PC-3 (cell line): ENCODE data around the gene MON2. TPM values are rescaled to one million over a fixed set of nuclear protein-coding genes. Genes with fewer than 3 reads are reported as not detected.

Experiments used
- ATAC-seq: fragments of 200-7000 bp; cut with Tn5 transposase; 2 replicates; pipeline ENCODE4 v1.9.1; 2020; ENCODE audit warnings: mild to moderate bottlenecking, moderate library complexity
- Bru-seq: library from RNA; stranded (reverse); fragments of 400-500 nt; gene quantifications from one replicate; lab custom pipeline; 2021; lab: Mats Ljungman, UMichigan
- BruChase-seq, 2 experiments: library from RNA; stranded (reverse); fragments of 400-500 nt; gene quantifications; one replicate each; lab custom pipeline; 2021; lab: Mats Ljungman, UMichigan
- BruUV-seq: library from RNA; stranded (reverse); fragments of 400-500 nt; replicated peaks from 2 replicates; lab custom pipeline; 2021; lab: Mats Ljungman, UMichigan
- CTCF ChIA-PET: fragments of 300-600 bp; sonication (Branson Sonifier 250); formaldehyde crosslinking; loops from one replicate; lab custom pipeline; 2022; ENCODE audit warnings: antibody characterized with exemption; lab: Charles Lee
- POLR2A ChIA-PET: fragments of 300-600 bp; sonication (Branson Sonifier 250); formaldehyde crosslinking; loops from one replicate; lab custom pipeline; 2022; ENCODE audit warnings: antibody characterized with exemption; ENCODE audit not compliant: unreplicated experiment; lab: Charles Lee
- DNase-seq: peaks from one replicate; pipeline ENCODE4 v3.0.0-alpha.2; 2015
- H2AFZ ChIP-seq: fragments of 300-600 bp; sonication (generic); 2 replicates; pipeline ENCODE4 v1.6.0; 2016; ENCODE audit warnings: antibody characterized with exemption, low read length
- H3F3A ChIP-seq: fragments of 300-600 bp; sonication (generic); one replicate; pipeline ENCODE4 v1.6.0; 2017; ENCODE audit warnings: antibody characterized with exemption, low read length, control low read depth, mild to moderate bottlenecking; ENCODE audit not compliant: unreplicated experiment
- H3K27ac ChIP-seq: fragments of 300-600 bp; sonication (generic); 2 replicates; pipeline ENCODE4 v1.5.1; 2016; ENCODE audit warnings: mild to moderate bottlenecking, low read length
- H3K27me3 ChIP-seq: fragments of 300-600 bp; sonication (generic); 2 replicates; pipeline ENCODE4 v1.6.1; 2016; ENCODE audit warnings: low read length, mixed read lengths
- H3K36me3 ChIP-seq: fragments of 300-600 bp; sonication (generic); 2 replicates; pipeline ENCODE4 v1.6.1; 2016; ENCODE audit warnings: low read depth, mixed run types, low read length, mixed read lengths
- H3K4me1 ChIP-seq: fragments of 300-600 bp; sonication (generic); 2 replicates; pipeline ENCODE4 v1.5.1; 2016; ENCODE audit warnings: low read length; ENCODE audit not compliant: insufficient read depth
- H3K4me2 ChIP-seq: fragments of 300-600 bp; sonication (generic); 2 replicates; pipeline ENCODE4 v1.6.0; 2016; ENCODE audit warnings: low read length
- H3K4me3 ChIP-seq: fragments of 300-600 bp; sonication (generic); 2 replicates; pipeline ENCODE4 v1.5.1; 2016; ENCODE audit warnings: mild to moderate bottlenecking, low read length, mixed read lengths
- H3K79me2 ChIP-seq: fragments of 300-600 bp; sonication (generic); 2 replicates; pipeline ENCODE4 v1.6.1; 2017; ENCODE audit warnings: low read length, mixed read lengths
- H3K9ac ChIP-seq: fragments of 300-600 bp; sonication (generic); 2 replicates; pipeline ENCODE4 v1.6.0; 2016; ENCODE audit warnings: mild to moderate bottlenecking, low read length
- H3K9me2 ChIP-seq: fragments of 300-600 bp; sonication (generic); replicated peaks from 2 replicates; pipeline ENCODE4 v1.6.1; 2016; ENCODE audit warnings: mixed run types, low read length, mixed read lengths
- H3K9me3 ChIP-seq: fragments of 300-600 bp; sonication (generic); 2 replicates; pipeline ENCODE4 v1.6.1; 2016; ENCODE audit warnings: low read length, mixed read lengths
- H4K20me1 ChIP-seq: fragments of 300-600 bp; sonication (generic); 2 replicates; pipeline ENCODE4 v1.6.1; 2016; ENCODE audit warnings: low read length, mixed read lengths
- EZH2 ChIP-seq: fragments of 300-600 bp; sonication (generic); IDR thresholded peaks from one replicate; pipeline ENCODE4 v1.6.1; 2017; ENCODE audit warnings: antibody characterized with exemption, mild to moderate bottlenecking, low read length; ENCODE audit not compliant: unreplicated experiment
- EZH2phosphoT487 ChIP-seq: fragments of 300-600 bp; sonication (generic); IDR thresholded peaks from 2 replicates; pipeline ENCODE4 v1.6.1; 2018; ENCODE audit warnings: mild to moderate bottlenecking, antibody characterized with exemption, low read length, borderline replicate concordance
- intact Hi-C: fragments of 100-400 bp; cut with micrococcal nuclease; formaldehyde crosslinking; loops from 2 replicates; pipeline ENCODE4 v1.9.0; 2023
- long read RNA-seq: library from polyadenylated mRNA; unstranded; transcript quantifications from one replicate; pipeline ENCODE4 v2.0.0, GENCODE V29; 2021; ENCODE audit not compliant: unreplicated experiment
- total RNA-seq: library from RNA; depleted of rRNA; stranded (reverse); fragments of >200 nt; gene quantifications from 2 replicates; pipeline ENCODE4 v1.2.3, GENCODE V29; 2014; rRNA removed
- TF ChIP-seq, protein P1 (sequence below): fragments of 300-600 bp; sonication (generic); conservative IDR thresholded peaks from 2 replicates; pipeline ENCODE4 v1.5.1; 2017; ENCODE audit warnings: antibody characterized with exemption, low read depth, mild to moderate bottlenecking, low read length

Gene MON2, protein sequence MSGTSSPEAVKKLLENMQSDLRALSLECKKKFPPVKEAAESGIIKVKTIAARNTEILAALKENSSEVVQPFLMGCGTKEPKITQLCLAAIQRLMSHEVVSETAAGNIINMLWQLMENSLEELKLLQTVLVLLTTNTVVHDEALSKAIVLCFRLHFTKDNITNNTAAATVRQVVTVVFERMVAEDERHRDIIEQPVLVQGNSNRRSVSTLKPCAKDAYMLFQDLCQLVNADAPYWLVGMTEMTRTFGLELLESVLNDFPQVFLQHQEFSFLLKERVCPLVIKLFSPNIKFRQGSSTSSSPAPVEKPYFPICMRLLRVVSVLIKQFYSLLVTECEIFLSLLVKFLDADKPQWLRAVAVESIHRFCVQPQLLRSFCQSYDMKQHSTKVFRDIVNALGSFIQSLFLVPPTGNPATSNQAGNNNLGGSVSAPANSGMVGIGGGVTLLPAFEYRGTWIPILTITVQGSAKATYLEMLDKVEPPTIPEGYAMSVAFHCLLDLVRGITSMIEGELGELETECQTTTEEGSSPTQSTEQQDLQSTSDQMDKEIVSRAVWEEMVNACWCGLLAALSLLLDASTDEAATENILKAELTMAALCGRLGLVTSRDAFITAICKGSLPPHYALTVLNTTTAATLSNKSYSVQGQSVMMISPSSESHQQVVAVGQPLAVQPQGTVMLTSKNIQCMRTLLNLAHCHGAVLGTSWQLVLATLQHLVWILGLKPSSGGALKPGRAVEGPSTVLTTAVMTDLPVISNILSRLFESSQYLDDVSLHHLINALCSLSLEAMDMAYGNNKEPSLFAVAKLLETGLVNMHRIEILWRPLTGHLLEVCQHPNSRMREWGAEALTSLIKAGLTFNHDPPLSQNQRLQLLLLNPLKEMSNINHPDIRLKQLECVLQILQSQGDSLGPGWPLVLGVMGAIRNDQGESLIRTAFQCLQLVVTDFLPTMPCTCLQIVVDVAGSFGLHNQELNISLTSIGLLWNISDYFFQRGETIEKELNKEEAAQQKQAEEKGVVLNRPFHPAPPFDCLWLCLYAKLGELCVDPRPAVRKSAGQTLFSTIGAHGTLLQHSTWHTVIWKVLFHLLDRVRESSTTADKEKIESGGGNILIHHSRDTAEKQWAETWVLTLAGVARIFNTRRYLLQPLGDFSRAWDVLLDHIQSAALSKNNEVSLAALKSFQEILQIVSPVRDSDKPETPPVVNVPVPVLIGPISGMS (N-terminal part only)
- total RNA-seq (19.1 and 32.0 TPM in 2 replicates), Bru-seq, nascent RNA (percentile 84 among the genes with signal in this experiment), BruChase-seq, experiment 1, labeled RNA remaining after a 6-hour chase (percentile 76 among the genes with signal in this experiment), BruChase-seq, experiment 2, labeled RNA remaining after a 2-hour chase (percentile 88 among the genes with signal in this experiment)
- long read RNA-seq, full-length matches to known transcripts: 1 of 50 reads
- long read RNA-seq, partial matches to known transcripts: 24 of 50 reads
- long read RNA-seq, other reads (novel, unspliced or antisense): 25 of 50 reads

DNA sequence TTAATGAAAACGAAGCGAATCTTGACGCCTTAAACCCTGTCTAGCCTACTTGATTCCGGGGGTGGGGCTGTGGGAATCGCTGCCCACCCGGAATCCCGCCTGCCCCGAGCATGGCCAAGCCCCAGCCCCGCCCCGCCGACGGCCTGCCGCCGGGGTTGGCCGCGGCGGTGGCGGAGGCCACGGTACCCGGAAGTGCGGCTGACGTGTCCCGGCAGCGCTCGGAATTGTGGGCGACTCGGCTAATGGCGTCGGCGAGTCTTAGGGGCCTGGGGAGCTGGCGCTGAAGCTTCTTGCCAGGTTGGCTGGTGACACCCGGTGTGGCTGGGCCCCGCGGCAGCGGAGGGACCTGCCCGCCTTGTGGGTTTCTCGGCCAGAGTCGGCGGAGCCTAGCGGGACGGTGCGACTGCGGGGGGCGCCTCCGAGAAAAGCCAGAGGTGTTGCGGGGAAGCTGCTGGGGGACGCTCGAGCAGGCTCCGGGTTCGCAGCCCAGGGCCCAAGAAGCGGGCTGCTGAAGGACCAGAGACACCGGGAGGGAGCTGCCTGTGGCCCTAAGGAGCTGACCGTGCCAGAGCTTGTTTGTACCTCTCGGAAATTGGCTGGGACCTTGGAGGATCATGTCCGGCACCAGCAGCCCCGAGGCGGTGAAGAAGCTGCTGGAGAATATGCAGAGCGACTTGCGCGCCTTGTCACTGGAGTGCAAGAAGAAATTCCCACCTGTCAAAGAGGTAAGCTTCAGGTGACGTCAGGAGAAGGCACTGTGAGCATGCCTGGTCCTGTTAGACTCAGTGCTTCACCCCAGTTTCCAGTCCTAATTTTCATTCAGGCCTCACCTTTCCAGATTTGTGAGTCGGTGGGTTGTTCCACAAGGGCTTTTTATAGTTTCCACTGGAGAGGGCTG lies at the start of gene MON2:
Gene MON2, plus strand, starts transcription at position 233 of the 898 bp plus-strand sequence. Its CDS starts 382 bp downstream, at position 615.
- H2AFZ ChIP-seq: peak within 1 kb of the TSS; percentile 100
- TF ChIP-seq EZH2: no peak
- TF ChIP-seq, protein P1, sequence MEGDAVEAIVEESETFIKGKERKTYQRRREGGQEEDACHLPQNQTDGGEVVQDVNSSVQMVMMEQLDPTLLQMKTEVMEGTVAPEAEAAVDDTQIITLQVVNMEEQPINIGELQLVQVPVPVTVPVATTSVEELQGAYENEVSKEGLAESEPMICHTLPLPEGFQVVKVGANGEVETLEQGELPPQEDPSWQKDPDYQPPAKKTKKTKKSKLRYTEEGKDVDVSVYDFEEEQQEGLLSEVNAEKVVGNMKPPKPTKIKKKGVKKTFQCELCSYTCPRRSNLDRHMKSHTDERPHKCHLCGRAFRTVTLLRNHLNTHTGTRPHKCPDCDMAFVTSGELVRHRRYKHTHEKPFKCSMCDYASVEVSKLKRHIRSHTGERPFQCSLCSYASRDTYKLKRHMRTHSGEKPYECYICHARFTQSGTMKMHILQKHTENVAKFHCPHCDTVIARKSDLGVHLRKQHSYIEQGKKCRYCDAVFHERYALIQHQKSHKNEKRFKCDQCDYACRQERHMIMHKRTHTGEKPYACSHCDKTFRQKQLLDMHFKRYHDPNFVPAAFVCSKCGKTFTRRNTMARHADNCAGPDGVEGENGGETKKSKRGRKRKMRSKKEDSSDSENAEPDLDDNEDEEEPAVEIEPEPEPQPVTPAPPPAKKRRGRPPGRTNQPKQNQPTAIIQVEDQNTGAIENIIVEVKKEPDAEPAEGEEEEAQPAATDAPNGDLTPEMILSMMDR: no peak
- no peak for TF ChIP-seq EZH2phosphoT487
- 0 out of 2 replicates have a peak, but pooled peaks cover 3% of the 10 kb centered on the region for H3K36me3 ChIP-seq
- H3K27me3 ChIP-seq: no peaks in the 10 kb centered on the region
- H4K20me1 ChIP-seq: peaks cover 18% of the 10 kb centered on the region
- H3K4me1 ChIP-seq: peaks cover 11% of the 10 kb centered on the region
- DNase-seq (peak; percentile 91), ATAC-seq (peak; percentile 99)
- H3K4me2 ChIP-seq: peak within 1 kb of the TSS; percentile 99
- no peaks in the 10 kb centered on the region for H3F3A ChIP-seq
- H3K9me3 ChIP-seq: no peaks in the 10 kb centered on the region
- peak within 1 kb of the TSS; percentile 93 for H3K9ac ChIP-seq
- no peaks in the 10 kb centered on the region for H3K9me2 ChIP-seq
- H3K4me3 ChIP-seq: peak within 1 kb of the TSS; percentile 78
- no TSS peak for BruUV-seq
- ChIA-PET POLR2A (interaction anchor here (0.5 to 0.6 kb wide), 2 partner anchors 57 to 375 kb away, joined by 3 to 4 read pairs; no protein-coding TSS in a partner anchor), CTCF (interaction anchor here (0.6 to 1.5 kb wide), 2 partner anchors 29 to 31 kb away, joined by 3 to 4 read pairs; no protein-coding TSS in a partner anchor)
- intact Hi-C loops: no loop called here
- peak within 1 kb of the TSS; percentile 31 for H3K27ac ChIP-seq
- peaks cover 55% of the 10 kb centered on the region for H3K79me2 ChIP-seq

DNA sequence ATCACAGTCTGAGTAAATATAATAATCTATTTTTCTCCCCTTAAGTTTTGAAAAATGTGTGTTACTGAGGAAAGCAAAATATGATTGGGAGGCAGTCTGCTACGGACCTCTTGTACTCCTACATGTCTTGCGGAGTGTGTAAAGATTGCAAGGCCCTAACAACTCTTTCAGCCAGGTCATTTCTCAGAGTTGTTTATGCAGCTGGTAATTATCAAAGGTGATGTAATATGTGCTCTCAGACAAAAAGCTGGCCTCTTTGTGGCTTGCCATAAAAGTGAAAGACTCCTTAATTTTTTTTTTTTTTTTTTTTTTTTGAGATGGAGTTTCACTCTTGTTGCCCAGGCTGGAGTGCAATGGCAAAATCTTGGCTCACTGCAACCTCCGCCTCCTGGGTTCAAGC lies 40.5 kb upstream of the MON2 start:
- Histone ChIP-seq H2AFZ (no peak overlapping the region), H3K27ac (no peak overlapping the region), H3K9ac (no peak overlapping the region), H3K4me3 (no peak overlapping the region), H3K4me1 (no peaks in the 10 kb centered on the region), H3K27me3 (no peaks in the 10 kb centered on the region), H4K20me1 (no peaks in the 10 kb centered on the region), H3F3A (no peaks in the 10 kb centered on the region), H3K79me2 (no peaks in the 10 kb centered on the region), H3K4me2 (no peak overlapping the region), H3K9me2 (no peaks in the 10 kb centered on the region), H3K36me3 (no peaks in the 10 kb centered on the region), H3K9me3 (peaks cover 4% of the 10 kb centered on the region; the same call in 1 of the 2 replicates)
- ATAC-seq (no peak), DNase-seq (no peak)
- TF ChIP-seq EZH2: no peak
- TF ChIP-seq EZH2phosphoT487: no peak
- TF ChIP-seq, protein P1: no peak
- ChIA-PET POLR2A (no interaction called here), CTCF (no interaction called here)
- no TSS peak for BruUV-seq
- intact Hi-C loops: no loop called here
